Measurements from ENCODE around the gene DIAPH1.
A peak's percentile ranks its signal among the peaks of the same experiment; 100 is the strongest.

Gene DIAPH1

DNA sequence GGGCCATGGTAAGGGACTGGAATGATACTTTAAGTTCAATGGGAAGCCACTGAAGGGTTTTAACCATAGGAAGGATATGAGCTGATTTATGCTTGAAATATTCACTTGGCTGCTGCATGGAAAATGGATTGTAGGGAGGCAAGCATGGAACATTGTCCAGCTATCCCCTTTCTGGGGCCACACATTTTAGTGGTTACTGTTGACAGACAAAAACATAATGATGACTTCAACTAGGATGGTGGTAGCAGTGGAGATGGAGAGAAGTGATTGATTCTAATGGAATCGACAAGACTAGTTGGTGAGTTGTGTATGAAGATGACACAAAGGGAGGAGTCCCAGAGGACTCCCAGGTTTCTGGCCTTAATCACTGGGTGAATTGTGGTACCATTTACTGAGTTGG, 38.6 kb upstream of the DIAPH1 start:
- H3K27ac ChIP-seq = no peak overlapping the region

GRCh38 chr5:141656396-141656795, 37.6 kb upstream of the DIAPH1 start:
- no peak for TF ChIP-seq ZFX (IDR thresholded peaks at IDR 0.05)
- TF ChIP-seq, protein P1, sequence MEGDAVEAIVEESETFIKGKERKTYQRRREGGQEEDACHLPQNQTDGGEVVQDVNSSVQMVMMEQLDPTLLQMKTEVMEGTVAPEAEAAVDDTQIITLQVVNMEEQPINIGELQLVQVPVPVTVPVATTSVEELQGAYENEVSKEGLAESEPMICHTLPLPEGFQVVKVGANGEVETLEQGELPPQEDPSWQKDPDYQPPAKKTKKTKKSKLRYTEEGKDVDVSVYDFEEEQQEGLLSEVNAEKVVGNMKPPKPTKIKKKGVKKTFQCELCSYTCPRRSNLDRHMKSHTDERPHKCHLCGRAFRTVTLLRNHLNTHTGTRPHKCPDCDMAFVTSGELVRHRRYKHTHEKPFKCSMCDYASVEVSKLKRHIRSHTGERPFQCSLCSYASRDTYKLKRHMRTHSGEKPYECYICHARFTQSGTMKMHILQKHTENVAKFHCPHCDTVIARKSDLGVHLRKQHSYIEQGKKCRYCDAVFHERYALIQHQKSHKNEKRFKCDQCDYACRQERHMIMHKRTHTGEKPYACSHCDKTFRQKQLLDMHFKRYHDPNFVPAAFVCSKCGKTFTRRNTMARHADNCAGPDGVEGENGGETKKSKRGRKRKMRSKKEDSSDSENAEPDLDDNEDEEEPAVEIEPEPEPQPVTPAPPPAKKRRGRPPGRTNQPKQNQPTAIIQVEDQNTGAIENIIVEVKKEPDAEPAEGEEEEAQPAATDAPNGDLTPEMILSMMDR (conservative IDR thresholded peaks at IDR 0.05) = no peak
- H3K27ac ChIP-seq = no peak overlapping the region

More for the DNA sequence above, 38.6 kb upstream of the DIAPH1 start:
- TF ChIP-seq, protein P1 (conservative IDR thresholded peaks at IDR 0.05) = no peak
- no peak for TF ChIP-seq ZFX (IDR thresholded peaks at IDR 0.05)

DNA sequence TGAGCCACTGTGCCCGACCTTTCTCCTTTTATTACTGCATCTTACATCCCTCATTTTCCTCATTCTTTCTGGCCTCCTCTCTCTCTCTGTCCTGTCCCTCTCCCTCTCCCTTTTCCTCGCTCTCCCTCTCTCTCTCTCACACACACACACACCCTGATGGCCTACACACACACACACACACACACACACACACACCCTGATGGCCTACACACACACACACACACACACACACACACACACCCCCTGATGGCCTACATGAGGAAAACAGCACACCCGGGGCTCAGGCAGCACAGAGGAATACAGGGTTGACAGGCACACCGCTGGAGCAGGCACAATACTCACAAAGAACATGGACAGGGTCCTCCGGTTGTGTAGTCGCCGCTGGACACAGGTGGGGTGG, 36.2 kb upstream of the DIAPH1 start:
- TF ChIP-seq ZFX (IDR thresholded peaks at IDR 0.05) = no peak
- TF ChIP-seq, protein P1 (conservative IDR thresholded peaks at IDR 0.05) = no peak
- no peak overlapping the region for H3K27ac ChIP-seq

DNA sequence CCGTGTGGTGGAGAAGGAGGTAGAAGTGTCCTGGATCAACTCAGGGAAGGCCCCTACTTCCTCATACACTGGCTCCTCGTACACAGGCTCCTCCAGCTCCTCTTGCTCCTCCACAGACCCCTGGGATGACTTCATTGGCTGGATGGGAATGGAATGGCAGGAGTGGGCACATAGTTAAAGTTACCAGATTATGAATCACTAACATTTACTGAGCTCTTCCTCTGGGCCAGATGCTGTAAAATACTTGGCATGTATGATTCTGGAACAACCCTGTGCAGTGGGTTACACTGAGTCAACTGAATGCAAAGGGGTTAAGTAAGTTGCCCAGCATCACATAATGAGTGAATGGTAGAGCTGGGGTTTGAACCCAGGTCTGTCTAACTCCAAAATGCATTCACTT, 35.5 kb upstream of the DIAPH1 start:
- TF ChIP-seq ZFX (IDR thresholded peaks at IDR 0.05) = no peak
- TF ChIP-seq, protein P1 (conservative IDR thresholded peaks at IDR 0.05) = no peak
- no peak overlapping the region for H3K27ac ChIP-seq

- TF ChIP-seq, protein P1 (conservative IDR thresholded peaks at IDR 0.05) = no peak
- no peak for TF ChIP-seq ZFX (IDR thresholded peaks at IDR 0.05)
- peak overlapping the region; percentile 6; the same call in 1 of the 2 replicates for H3K27ac ChIP-seq
These were observed 32.9 kb upstream of the DIAPH1 start for GRCh38 chr5:141651728-141652105.

DNA sequence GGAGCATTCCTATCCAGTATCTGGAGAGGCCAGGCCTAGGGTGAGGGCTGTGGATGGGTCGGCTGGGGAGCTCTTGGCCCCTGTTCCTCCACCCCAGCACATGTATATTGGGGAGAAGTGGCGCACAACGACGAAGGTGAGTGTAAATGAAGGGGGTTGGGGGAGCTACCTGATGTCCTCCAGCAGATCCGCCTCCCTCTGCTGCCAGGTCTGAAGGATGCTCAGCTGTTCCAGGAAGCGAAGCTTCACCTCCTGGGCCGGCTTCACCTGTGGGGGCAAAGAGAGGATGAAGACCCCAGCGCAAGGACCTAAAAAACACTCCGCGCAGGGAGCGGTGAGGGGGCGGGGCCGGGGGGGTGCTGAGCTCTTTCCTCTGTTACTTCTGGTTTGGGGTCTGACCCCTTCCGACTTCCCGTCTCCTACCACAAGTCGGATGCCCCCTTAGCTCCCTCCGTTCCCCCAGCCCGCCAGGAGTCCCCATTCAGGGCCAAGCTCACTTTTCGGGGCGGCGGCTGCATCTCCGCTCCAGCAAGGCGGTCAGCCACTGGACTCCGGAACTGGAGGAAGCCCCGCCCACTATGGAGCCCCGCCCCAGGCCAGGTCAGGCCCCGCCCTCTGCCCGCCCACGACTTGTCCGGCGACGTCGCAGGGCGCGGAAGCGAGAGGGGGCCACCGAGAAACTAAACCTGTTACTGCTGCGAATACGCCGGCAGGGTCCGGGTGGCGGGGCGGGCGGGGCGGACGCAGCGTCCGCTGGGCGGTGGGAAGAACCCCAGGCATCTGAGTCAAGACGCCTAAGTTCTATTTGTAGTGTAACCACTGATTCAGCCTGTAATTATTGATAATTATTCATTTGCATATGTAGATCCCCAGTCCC, 32.3 kb upstream of the DIAPH1 start, which contains the start of gene FCHSD1:
Gene FCHSD1, minus strand, starts transcription at position 568 of the 877 bp plus-strand sequence. Its CDS starts 50 bp downstream, at position 518.
- TF ChIP-seq, protein P1 (conservative IDR thresholded peaks at IDR 0.05) = no peak
- no peak for TF ChIP-seq ZFX (IDR thresholded peaks at IDR 0.05)
- H3K27ac ChIP-seq = peak within 1 kb of the TSS; percentile 6; the same call in 1 of the 2 replicates

- TF ChIP-seq, protein P1 (conservative IDR thresholded peaks at IDR 0.05) = no peak
- no peak for TF ChIP-seq ZFX (IDR thresholded peaks at IDR 0.05)
- no peak overlapping the region for H3K27ac ChIP-seq
These were observed 31.2 kb upstream of the DIAPH1 start for GRCh38 chr5:141649972-141650371.

Data from C4-2B (cell line).